ENCODE data around the gene CDON. TPM values are rescaled to one million over a fixed set of nuclear protein-coding genes. Genes with fewer than 3 reads are reported as not detected.
A peak's percentile ranks its signal among the peaks of the same experiment; 100 is the strongest.

CDON gene
- total and polyA plus RNA-seq, 2 of the 13 experiments (the other 11 are each of a cell fraction or from before 2014, with no cell fraction given): 9.6 to 12.8 TPM

GRCh38 chr11:126088999-126089398, 26.3 kb upstream of the CDON start (continued):
- no peak for TF ChIP-seq MXD1 (CRISPR knock-in tag; IDR thresholded peaks at IDR 0.05)
- no peak for TF ChIP-seq ZSCAN22 (CRISPR knock-in tag; IDR thresholded peaks at IDR 0.05)
- no peak for TF ChIP-seq ZNF432 (CRISPR knock-in tag; IDR thresholded peaks at IDR 0.05; ENCODE audit: borderline replicate concordance)
- TF ChIP-seq BCLAF1 (IDR thresholded peaks at IDR 0.05): no peak
- peak; percentile 55; the same call in 1 of the 2 replicates for TF ChIP-seq NFIC (IDR thresholded peaks at IDR 0.05; ENCODE audit: low read length)
- no peak for TF ChIP-seq MAF1 (CRISPR knock-in tag; IDR thresholded peaks at IDR 0.05; ENCODE audit: borderline replicate concordance)
- TF ChIP-seq NFRKB (IDR thresholded peaks at IDR 0.05): no peak
- TF ChIP-seq RARA (CRISPR knock-in tag; IDR thresholded peaks at IDR 0.05): peak; percentile 93
- TF ChIP-seq SMAD9 (CRISPR knock-in tag; IDR thresholded peaks at IDR 0.05): no peak
- no peak for TF ChIP-seq ZNF142 (CRISPR knock-in tag; IDR thresholded peaks at IDR 0.05)
- no peak for TF ChIP-seq FIP1L1 (IDR thresholded peaks at IDR 0.05; ENCODE audit: borderline replicate concordance, insufficient read depth, low read depth, low read length)

All from HepG2 (cell line).